ENCODE measurements around the gene KNCN.

The KNCN gene

GRCh38 chr1:46577671-46578070, 26.2 kb upstream of the KNCN start:
- Histone ChIP-seq H3K4me2 (no peak overlapping the region), H3K27me3 (no peaks in the 10 kb centered on the region), H3K9me3 (replicated peaks in 1 of 11) (no peaks in the 10 kb centered on the region), H3K9ac (no peak overlapping the region), H3K27ac (no peak overlapping the region), H3K36me3 (peaks cover 63 to 99% (median 92%) of the 10 kb centered on the region in 11 experiments), H3K4me3 (no peak overlapping the region), H4K20me1 (peaks cover 0 to 49% (median 0%) of the 10 kb centered on the region in 11 experiments; a peak in 4 of 22 replicates), H3K4me1 (peaks cover 0 to 35% (median 28%) of the 10 kb centered on the region in 10 experiments; a peak in 15 of 20 replicates)
- TF ChIP-seq Cebpa-rat (IDR thresholded peaks at IDR 0.05) = no peak

GRCh38 chr1:46576596-46576995, 25.1 kb upstream of the KNCN start:
- Histone ChIP-seq H4K20me1 (peaks cover 0 to 56% (median 0%) of the 10 kb centered on the region in 11 experiments; a peak in 5 of 22 replicates), H3K4me2 (no peak overlapping the region), H3K9me3 (replicated peaks in 1 of 11) (no peaks in the 10 kb centered on the region), H3K36me3 (peaks cover 54 to 100% (median 96%) of the 10 kb centered on the region in 11 experiments), H3K27ac (no peak overlapping the region), H3K27me3 (no peaks in the 10 kb centered on the region), H3K4me3 (no peak overlapping the region), H3K4me1 (peaks cover 0 to 24% (median 17%) of the 10 kb centered on the region in 10 experiments; a peak in 14 of 20 replicates), H3K9ac (no peak overlapping the region)
- TF ChIP-seq Cebpa-rat (IDR thresholded peaks at IDR 0.05) = no peak

GRCh38 chr1:46575778-46576177, 24.3 kb upstream of the KNCN start:
- no peak overlapping the region for H3K27ac ChIP-seq
- H3K36me3 ChIP-seq = peaks cover 46 to 100% (median 97%) of the 10 kb centered on the region in 11 experiments
- H3K27me3 ChIP-seq = no peaks in the 10 kb centered on the region
- TF ChIP-seq Cebpa-rat (IDR thresholded peaks at IDR 0.05) = no peak
- H3K4me2 ChIP-seq = no peak overlapping the region
- H3K9ac ChIP-seq = no peak overlapping the region
- no peak overlapping the region for H3K4me3 ChIP-seq
- peaks cover 0 to 53% (median 0%) of the 10 kb centered on the region in 11 experiments; a peak in 5 of 22 replicates for H4K20me1 ChIP-seq
- H3K4me1 ChIP-seq = peaks cover 0 to 16% (median 9%) of the 10 kb centered on the region in 10 experiments; a peak in 14 of 20 replicates
- H3K9me3 ChIP-seq (replicated peaks in 1 of 11) = no peaks in the 10 kb centered on the region

- Histone ChIP-seq H3K4me2 (no peak overlapping the region), H3K9ac (no peak overlapping the region), H4K20me1 (peaks cover 0 to 53% (median 0%) of the 10 kb centered on the region in 11 experiments; a peak in 5 of 22 replicates), H3K4me3 (no peak overlapping the region), H3K27ac (no peak overlapping the region), H3K36me3 (peaks cover 41 to 100% (median 93%) of the 10 kb centered on the region in 11 experiments), H3K4me1 (peaks cover 0 to 11% (median 5%) of the 10 kb centered on the region in 10 experiments; a peak in 13 of 20 replicates), H3K9me3 (replicated peaks in 1 of 11) (no peaks in the 10 kb centered on the region), H3K27me3 (no peaks in the 10 kb centered on the region)
- no peak for TF ChIP-seq Cebpa-rat (IDR thresholded peaks at IDR 0.05)
Measured at GRCh38 chr1:46575300-46575699, 23.9 kb upstream of the KNCN start.

- peaks cover 26 to 100% (median 83%) of the 10 kb centered on the region in 11 experiments; a peak in 21 of 22 replicates for H3K36me3 ChIP-seq
Measured at GRCh38 chr1:46571691-46572225, 20.3 kb upstream of the KNCN start.

GRCh38 chr1:46569884-46570725, 18.7 kb upstream of the KNCN start:
- Histone ChIP-seq H3K4me1 (no peaks in the 10 kb centered on the region), H3K9me3 (replicated peaks in 1 of 11) (no peaks in the 10 kb centered on the region), H3K36me3 (peaks cover 28 to 100% (median 83%) of the 10 kb centered on the region in 11 experiments), H3K27ac (no peak overlapping the region), H3K9ac (no peak overlapping the region), H3K4me3 (no peak overlapping the region), H3K27me3 (no peaks in the 10 kb centered on the region), H3K4me2 (no peak overlapping the region), H4K20me1 (peaks cover 0 to 67% (median 0%) of the 10 kb centered on the region in 11 experiments; a peak in 6 of 22 replicates)
- no peak for TF ChIP-seq Cebpa-rat (IDR thresholded peaks at IDR 0.05)

More at GRCh38 chr1:46571691-46572225, 20.3 kb upstream of the KNCN start:
- Histone ChIP-seq H3K4me3 (no peak overlapping the region), H4K20me1 (peaks cover 0 to 68% (median 0%) of the 10 kb centered on the region in 11 experiments; a peak in 5 of 22 replicates), H3K4me2 (no peak overlapping the region), H3K9ac (no peak overlapping the region), H3K4me1 (no peaks in the 10 kb centered on the region), H3K27me3 (no peaks in the 10 kb centered on the region), H3K9me3 (replicated peaks in 1 of 11) (no peaks in the 10 kb centered on the region), H3K27ac (no peak overlapping the region)
- TF ChIP-seq Cebpa-rat (IDR thresholded peaks at IDR 0.05) = no peak

GRCh38 chr1:46569116-46569515, 17.7 kb upstream of the KNCN start:
- Histone ChIP-seq H3K4me1 (no peaks in the 10 kb centered on the region), H3K4me2 (no peak overlapping the region), H3K27me3 (no peaks in the 10 kb centered on the region), H3K9ac (no peak overlapping the region), H3K9me3 (replicated peaks in 1 of 11) (no peaks in the 10 kb centered on the region), H3K4me3 (no peak overlapping the region), H3K27ac (no peak overlapping the region), H4K20me1 (peaks cover 0 to 64% (median 0%) of the 10 kb centered on the region in 11 experiments; a peak in 6 of 22 replicates), H3K36me3 (peaks cover 32 to 100% (median 83%) of the 10 kb centered on the region in 11 experiments)
- TF ChIP-seq Cebpa-rat (IDR thresholded peaks at IDR 0.05) = no peak

- Histone ChIP-seq H3K36me3 (peaks cover 32 to 100% (median 81%) of the 10 kb centered on the region in 11 experiments), H3K27me3 (no peaks in the 10 kb centered on the region), H3K4me1 (no peaks in the 10 kb centered on the region), H3K9ac (no peak overlapping the region), H3K27ac (no peak overlapping the region), H3K4me3 (no peak overlapping the region), H4K20me1 (peaks cover 0 to 64% (median 0%) of the 10 kb centered on the region in 11 experiments; a peak in 6 of 22 replicates), H3K4me2 (no peak overlapping the region), H3K9me3 (replicated peaks in 1 of 11) (no peaks in the 10 kb centered on the region)
- TF ChIP-seq Cebpa-rat (IDR thresholded peaks at IDR 0.05) = no peak
Measured at GRCh38 chr1:46568461-46568891, 17.0 kb upstream of the KNCN start.

- Histone ChIP-seq H3K4me1 (no peaks in the 10 kb centered on the region), H3K27me3 (no peaks in the 10 kb centered on the region), H3K36me3 (peaks cover 36 to 100% (median 94%) of the 10 kb centered on the region in 11 experiments), H3K4me3 (no peak overlapping the region), H3K9ac (no peak overlapping the region), H3K4me2 (no peak overlapping the region), H4K20me1 (peaks cover 0 to 75% (median 0%) of the 10 kb centered on the region in 11 experiments; a peak in 7 of 22 replicates), H3K27ac (no peak overlapping the region), H3K9me3 (replicated peaks in 1 of 11) (no peaks in the 10 kb centered on the region)
- no peak for TF ChIP-seq Cebpa-rat (IDR thresholded peaks at IDR 0.05)
Measured at GRCh38 chr1:46563341-46563740, 11.9 kb upstream of the KNCN start.
